H1 (cell line): ENCODE data around the gene FAM227B. TPM values are rescaled to one million over a fixed set of nuclear protein-coding genes. Genes with fewer than 3 reads are reported as not detected.

Experiments used
- CHD7 ChIP-seq: fragments of 300-600 bp; sonication (generic); IDR thresholded peaks from 2 replicates; pipeline ENCODE4 v1.7.1; 2012; ENCODE audit warnings: low read length, moderate library complexity, mild to moderate bottlenecking, inconsistent platforms; ENCODE audit not compliant: insufficient replicate concordance
- CTCF ChIP-seq, 3 experiments: IDR thresholded peaks; 1 replicate in 2 of 3; 2 replicates in 1 of 3; pipeline versions ENCODE4 v1.5.1 to v1.6.1; 2011; ENCODE audit warnings: low read length in 3 of 3, mild to moderate bottlenecking in 3 of 3, inconsistent platforms in 2 of 3, low read depth in 1 of 3, moderate library complexity in 1 of 3; ENCODE audit not compliant: insufficient read depth in 1 of 3; ENCODE audit errors: control extremely low read depth in 1 of 3
- E2F6 ChIP-seq: IDR thresholded peaks from 2 replicates; pipeline ENCODE4 v1.6.1; 2012; ENCODE audit warnings: inconsistent platforms
- GABPA ChIP-seq: IDR thresholded peaks from 2 replicates; pipeline ENCODE4 v1.6.1; 2011; ENCODE audit warnings: mild to moderate bottlenecking, low read length, moderate library complexity, borderline replicate concordance; ENCODE audit not compliant: insufficient read depth
- JUN ChIP-seq: IDR thresholded peaks from 2 replicates; pipeline ENCODE4 v1.6.1; 2011; ENCODE audit warnings: low read depth, mild to moderate bottlenecking, improper control_type of control experiment, low read length
- MAX ChIP-seq: IDR thresholded peaks from 2 replicates; pipeline ENCODE4 v1.6.1; 2012; ENCODE audit warnings: inconsistent platforms
- SIN3A ChIP-seq, 2 experiments: IDR thresholded peaks in 1 of 2; conservative IDR thresholded peaks in 1 of 2; 2 replicates each; pipeline ENCODE4 v1.6.1; 2011 to 2012; ENCODE audit warnings: low read length in 2 of 2, improper control_type of control experiment in 1 of 2, low read depth in 1 of 2, mild to moderate bottlenecking in 1 of 2
- polyA plus RNA-seq, 7 experiments: library from polyadenylated mRNA; depleted of rRNA in 3 of 7; stranded (reverse) in 5 of 7; unstranded in 2 of 7; fragments of >200 nt in 5 of 7; fragments of 200-250 nt in 2 of 7; gene quantifications; 1 replicate in 5 of 7; 2 replicates in 1 of 7; 4 replicates in 1 of 7; pipeline versions ENCODE4 v1.2.1 to v1.2.3, GENCODE V29; 2011 to 2013; ENCODE audit warnings: missing spikeins in 2 of 7, mixed read lengths in 2 of 7
- total RNA-seq: library from RNA; stranded (reverse); fragmentation: NEBNext Ultra II Directional; extraction: Animal tissue kit (Norgen Biotek cat#: 25700); gene quantifications from 2 replicates; pipeline ENCODE4 v1.2.1, GENCODE V29; 2021

The FAM227B gene
- total and polyA plus RNA-seq, 2 of the 8 experiments (the other 6 are each of a cell fraction or from before 2014, with no cell fraction given), result 4.0 to 6.5 TPM

- TF ChIP-seq CHD7 (no peak), GABPA (no peak), SIN3A (conservative IDR thresholded peaks at IDR 0.05 in 1 of 2, IDR thresholded peaks at IDR 0.05 in 1 of 2; ENCODE audit: low read depth in 1 of 2, low read length in 2 of 2) (no peak), MAX (no peak), JUN (no peak), CTCF (IDR thresholded peaks at IDR 0.05; ENCODE audit: control extremely low read depth in 1 of 3, insufficient read depth in 1 of 3, low read depth in 1 of 3, low read length in 3 of 3) (no peak), E2F6 (no peak)
Measured at GRCh38 chr15:49380912-49381311, 239.7 kb downstream of the FAM227B start (continued).
